Omental fat pad (tissue), 4 donors: ENCODE measurements around the gene TDRD12. TPM values are rescaled to one million over a fixed set of nuclear protein-coding genes. Genes with fewer than 3 reads are reported as not detected.
"Not testable (repeated sequence)": the region's sequence is repeated elsewhere in the genome, so short reads cannot be mapped to it uniquely, and the experiment has no call there.

Experiments
- ATAC-seq: fragments of 150-250 bp; one replicate; pipeline ENCODE4 v1.9.1; 2016; ENCODE audit warnings: mild to moderate bottlenecking, moderate library complexity; ENCODE audit not compliant: low FRiP score
- DNase-seq: peaks from one replicate; pipeline ENCODE4 v3.0.0-alpha.2; 2019; ENCODE audit warnings: low spot score
- CTCF ChIP-seq, 3 donors: fragments of 450-650 bp; IDR thresholded peaks; one replicate each; pipeline ENCODE4 v1.5.1; 2016 to 2017; ENCODE audit warnings: antibody characterized with exemption in 3 of 3, mild to moderate bottlenecking in 3 of 3, moderate library complexity in 2 of 3
- total RNA-seq, 4 donors: library from RNA; depleted of rRNA; stranded (reverse); fragments of >200 nt; gene quantifications; one replicate each; pipeline ENCODE4 v1.1.0, GENCODE V29; 2016

TDRD12 gene
- total RNA-seq, 4 donors from 2014 or later = 0.50 to 1.3 TPM; not detected in 2

GRCh38 chr19:32718286-32718685, 1.3 kb upstream of the TDRD12 start:
- TF ChIP-seq CTCF (IDR thresholded peaks at IDR 0.05) = no peak
- DNase-seq (no peak), ATAC-seq (no peak)

- ATAC-seq (no peak), DNase-seq (no peak)
- TF ChIP-seq CTCF (IDR thresholded peaks at IDR 0.05) = no peak
Observed at GRCh38 chr19:32720216-32720935, 809 bp downstream of the TDRD12 start.

- DNase-seq (no peak), ATAC-seq (no peak)
- no peak for TF ChIP-seq CTCF (IDR thresholded peaks at IDR 0.05)
Observed at GRCh38 chr19:32720936-32721250, 1.3 kb downstream of the TDRD12 start.

GRCh38 chr19:32735936-32736335, 16.4 kb downstream of the TDRD12 start:
- ATAC-seq (no peak), DNase-seq (no peak)
- no peak for TF ChIP-seq CTCF (IDR thresholded peaks at IDR 0.05)

- no peak for DNase-seq
- TF ChIP-seq CTCF (IDR thresholded peaks at IDR 0.05) = no peak
- no peak for ATAC-seq
Observed at GRCh38 chr19:32743021-32743420, 23.5 kb downstream of the TDRD12 start.

- TF ChIP-seq CTCF (IDR thresholded peaks at IDR 0.05) = no peak
- DNase-seq = no peak
- no peak for ATAC-seq
Observed at GRCh38 chr19:32743447-32743846, 23.9 kb downstream of the TDRD12 start.

- ATAC-seq (no peak), DNase-seq (no peak)
- no peak for TF ChIP-seq CTCF (IDR thresholded peaks at IDR 0.05)
Observed at GRCh38 chr19:32744555-32745325, 25.2 kb downstream of the TDRD12 start.

- ATAC-seq, DNase-seq: not testable (repeated sequence)
Observed at GRCh38 chr19:32745594-32746251, 26.2 kb downstream of the TDRD12 start.

- not testable (repeated sequence) for ATAC-seq, DNase-seq
Observed at GRCh38 chr19:32746631-32747196, 27.1 kb downstream of the TDRD12 start.
